WTC11 (cell line): ENCODE results near the gene TSPAN32. TPM values are rescaled to one million over a fixed set of nuclear protein-coding genes. Genes with fewer than 3 reads are reported as not detected.

Experiments used
- ATAC-seq: fragments of 200-7000 bp; cut with Tn5 transposase; 2 replicates; pipeline ENCODE4 v1.10.0; 2021; ENCODE audit warnings: mild to moderate bottlenecking, moderate library complexity
- CTCF ChIA-PET: fragments of 300-600 bp; sonication (Branson Sonifier 250); formaldehyde crosslinking; loops from one replicate; lab custom pipeline; 2021; ENCODE audit warnings: antibody characterized with exemption; lab: Charles Lee
- POLR2A ChIA-PET: fragments of 350-600 bp; sonication (Branson Sonifier 250); formaldehyde crosslinking; loops from one replicate; lab custom pipeline; 2021; ENCODE audit warnings: antibody characterized with exemption; lab: Charles Lee
- DNase-seq: peaks from one replicate; pipeline ENCODE4 v3.0.0; 2021; ENCODE audit warnings: low spot score
- H3K27ac Mint-ChIP-seq: 2 replicates; pipeline ENCODE4 v1.8.0; 2021; ENCODE audit warnings: mixed read lengths
- H3K27me3 Mint-ChIP-seq: 2 replicates; pipeline ENCODE4 v1.8.0; 2021; ENCODE audit warnings: low read depth, mild to moderate bottlenecking, moderate library complexity, mixed read lengths
- H3K36me3 Mint-ChIP-seq: 2 replicates; pipeline ENCODE4 v1.8.0; 2021; ENCODE audit warnings: mixed read lengths
- H3K4me1 Mint-ChIP-seq: 2 replicates; pipeline ENCODE4 v1.8.0; 2022; ENCODE audit warnings: mixed read lengths
- H3K4me3 Mint-ChIP-seq: 2 replicates; pipeline ENCODE4 v1.8.0; 2021; ENCODE audit warnings: mild to moderate bottlenecking, moderate library complexity, mixed read lengths
- H3K9me3 Mint-ChIP-seq: 2 replicates; pipeline ENCODE4 v1.8.0; 2021; ENCODE audit warnings: mixed read lengths
- AFF4 ChIP-seq: sonication (generic); formaldehyde crosslinking; IDR thresholded peaks from 2 replicates; pipeline ENCODE4 v1.8.1; 2023; ENCODE audit warnings: mild to moderate bottlenecking, missing genetic modification reagents, borderline replicate concordance
- E2F5 ChIP-seq: sonication (generic); formaldehyde crosslinking; IDR thresholded peaks from 2 replicates; pipeline ENCODE4 v1.8.1; 2022; ENCODE audit warnings: mild to moderate bottlenecking, moderate library complexity, missing genetic modification reagents
- ETV6 ChIP-seq: sonication (generic); formaldehyde crosslinking; IDR thresholded peaks from 2 replicates; pipeline ENCODE4 v1.8.1; 2022; ENCODE audit warnings: mild to moderate bottlenecking, missing genetic modification reagents
- MAX ChIP-seq: sonication (generic); formaldehyde crosslinking; IDR thresholded peaks from 2 replicates; pipeline ENCODE4 v1.8.0; 2022; ENCODE audit warnings: mild to moderate bottlenecking, missing genetic modification reagents
- MLX ChIP-seq: sonication (generic); formaldehyde crosslinking; IDR thresholded peaks from 2 replicates; pipeline ENCODE4 v1.8.1; 2023; ENCODE audit warnings: mild to moderate bottlenecking, missing genetic modification reagents, moderate library complexity
- RELA ChIP-seq: sonication (generic); formaldehyde crosslinking; IDR thresholded peaks from 2 replicates; pipeline ENCODE4 v1.8.1; 2022; ENCODE audit warnings: missing genetic modification reagents, mild to moderate bottlenecking, borderline replicate concordance
- TP53 ChIP-seq: sonication (generic); formaldehyde crosslinking; IDR thresholded peaks from 2 replicates; pipeline ENCODE4 v1.8.1; 2023; ENCODE audit warnings: mild to moderate bottlenecking, missing genetic modification reagents
- ZBTB21 ChIP-seq: sonication (generic); formaldehyde crosslinking; IDR thresholded peaks from 2 replicates; pipeline ENCODE4 v1.8.1; 2023; ENCODE audit warnings: mild to moderate bottlenecking, missing genetic modification reagents, borderline replicate concordance
- total RNA-seq: library from RNA; stranded (reverse); gene quantifications from 3 replicates; pipeline ENCODE4 v1.2.3, GENCODE V29; 2021
- TF ChIP-seq, protein P1 (sequence below): sonication (generic); formaldehyde crosslinking; IDR thresholded peaks from 2 replicates; pipeline ENCODE4 v1.8.0; 2023; ENCODE audit warnings: missing genetic modification reagents, mild to moderate bottlenecking, borderline replicate concordance
- TF ChIP-seq, protein P2 (sequence below): sonication (generic); formaldehyde crosslinking; IDR thresholded peaks from 2 replicates; pipeline ENCODE4 v1.8.1; 2023; ENCODE audit warnings: mild to moderate bottlenecking, moderate library complexity, missing genetic modification reagents
- TF ChIP-seq, protein P3 (sequence below): sonication (generic); formaldehyde crosslinking; conservative IDR thresholded peaks from 2 replicates; pipeline ENCODE4 v1.8.1; 2023; ENCODE audit warnings: mild to moderate bottlenecking, low read depth, missing genetic modification reagents, moderate library complexity
- TF ChIP-seq, protein P4 (sequence below): fragments of 200-600 bp; IDR thresholded peaks from 2 replicates; pipeline ENCODE4 v1.8.0; 2022; ENCODE audit warnings: antibody characterized with exemption

Gene TSPAN32
- total RNA-seq, 1 experiment from 2014 or later = not detected

GRCh38 chr11:2316963-2317244 lies 15.1 kb downstream of the TSPAN32 start (continued):
- TF ChIP-seq, protein P1, sequence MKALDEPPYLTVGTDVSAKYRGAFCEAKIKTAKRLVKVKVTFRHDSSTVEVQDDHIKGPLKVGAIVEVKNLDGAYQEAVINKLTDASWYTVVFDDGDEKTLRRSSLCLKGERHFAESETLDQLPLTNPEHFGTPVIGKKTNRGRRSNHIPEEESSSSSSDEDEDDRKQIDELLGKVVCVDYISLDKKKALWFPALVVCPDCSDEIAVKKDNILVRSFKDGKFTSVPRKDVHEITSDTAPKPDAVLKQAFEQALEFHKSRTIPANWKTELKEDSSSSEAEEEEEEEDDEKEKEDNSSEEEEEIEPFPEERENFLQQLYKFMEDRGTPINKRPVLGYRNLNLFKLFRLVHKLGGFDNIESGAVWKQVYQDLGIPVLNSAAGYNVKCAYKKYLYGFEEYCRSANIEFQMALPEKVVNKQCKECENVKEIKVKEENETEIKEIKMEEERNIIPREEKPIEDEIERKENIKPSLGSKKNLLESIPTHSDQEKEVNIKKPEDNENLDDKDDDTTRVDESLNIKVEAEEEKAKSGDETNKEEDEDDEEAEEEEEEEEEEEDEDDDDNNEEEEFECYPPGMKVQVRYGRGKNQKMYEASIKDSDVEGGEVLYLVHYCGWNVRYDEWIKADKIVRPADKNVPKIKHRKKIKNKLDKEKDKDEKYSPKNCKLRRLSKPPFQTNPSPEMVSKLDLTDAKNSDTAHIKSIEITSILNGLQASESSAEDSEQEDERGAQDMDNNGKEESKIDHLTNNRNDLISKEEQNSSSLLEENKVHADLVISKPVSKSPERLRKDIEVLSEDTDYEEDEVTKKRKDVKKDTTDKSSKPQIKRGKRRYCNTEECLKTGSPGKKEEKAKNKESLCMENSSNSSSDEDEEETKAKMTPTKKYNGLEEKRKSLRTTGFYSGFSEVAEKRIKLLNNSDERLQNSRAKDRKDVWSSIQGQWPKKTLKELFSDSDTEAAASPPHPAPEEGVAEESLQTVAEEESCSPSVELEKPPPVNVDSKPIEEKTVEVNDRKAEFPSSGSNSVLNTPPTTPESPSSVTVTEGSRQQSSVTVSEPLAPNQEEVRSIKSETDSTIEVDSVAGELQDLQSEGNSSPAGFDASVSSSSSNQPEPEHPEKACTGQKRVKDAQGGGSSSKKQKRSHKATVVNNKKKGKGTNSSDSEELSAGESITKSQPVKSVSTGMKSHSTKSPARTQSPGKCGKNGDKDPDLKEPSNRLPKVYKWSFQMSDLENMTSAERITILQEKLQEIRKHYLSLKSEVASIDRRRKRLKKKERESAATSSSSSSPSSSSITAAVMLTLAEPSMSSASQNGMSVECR (CRISPR knock-in tag) = no peak
- TF ChIP-seq ZBTB21 (CRISPR knock-in tag) = no peak
- no peak for TF ChIP-seq MLX
- TF ChIP-seq, protein P2, sequence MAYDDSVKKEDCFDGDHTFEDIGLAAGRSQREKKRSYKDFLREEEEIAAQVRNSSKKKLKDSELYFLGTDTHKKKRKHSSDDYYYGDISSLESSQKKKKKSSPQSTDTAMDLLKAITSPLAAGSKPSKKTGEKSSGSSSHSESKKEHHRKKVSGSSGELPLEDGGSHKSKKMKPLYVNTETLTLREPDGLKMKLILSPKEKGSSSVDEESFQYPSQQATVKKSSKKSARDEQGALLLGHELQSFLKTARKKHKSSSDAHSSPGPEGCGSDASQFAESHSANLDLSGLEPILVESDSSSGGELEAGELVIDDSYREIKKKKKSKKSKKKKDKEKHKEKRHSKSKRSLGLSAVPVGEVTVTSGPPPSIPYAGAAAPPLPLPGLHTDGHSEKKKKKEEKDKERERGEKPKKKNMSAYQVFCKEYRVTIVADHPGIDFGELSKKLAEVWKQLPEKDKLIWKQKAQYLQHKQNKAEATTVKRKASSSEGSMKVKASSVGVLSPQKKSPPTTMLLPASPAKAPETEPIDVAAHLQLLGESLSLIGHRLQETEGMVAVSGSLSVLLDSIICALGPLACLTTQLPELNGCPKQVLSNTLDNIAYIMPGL = no peak
- TF ChIP-seq E2F5 (CRISPR knock-in tag) = no peak
- TF ChIP-seq, protein P3, sequence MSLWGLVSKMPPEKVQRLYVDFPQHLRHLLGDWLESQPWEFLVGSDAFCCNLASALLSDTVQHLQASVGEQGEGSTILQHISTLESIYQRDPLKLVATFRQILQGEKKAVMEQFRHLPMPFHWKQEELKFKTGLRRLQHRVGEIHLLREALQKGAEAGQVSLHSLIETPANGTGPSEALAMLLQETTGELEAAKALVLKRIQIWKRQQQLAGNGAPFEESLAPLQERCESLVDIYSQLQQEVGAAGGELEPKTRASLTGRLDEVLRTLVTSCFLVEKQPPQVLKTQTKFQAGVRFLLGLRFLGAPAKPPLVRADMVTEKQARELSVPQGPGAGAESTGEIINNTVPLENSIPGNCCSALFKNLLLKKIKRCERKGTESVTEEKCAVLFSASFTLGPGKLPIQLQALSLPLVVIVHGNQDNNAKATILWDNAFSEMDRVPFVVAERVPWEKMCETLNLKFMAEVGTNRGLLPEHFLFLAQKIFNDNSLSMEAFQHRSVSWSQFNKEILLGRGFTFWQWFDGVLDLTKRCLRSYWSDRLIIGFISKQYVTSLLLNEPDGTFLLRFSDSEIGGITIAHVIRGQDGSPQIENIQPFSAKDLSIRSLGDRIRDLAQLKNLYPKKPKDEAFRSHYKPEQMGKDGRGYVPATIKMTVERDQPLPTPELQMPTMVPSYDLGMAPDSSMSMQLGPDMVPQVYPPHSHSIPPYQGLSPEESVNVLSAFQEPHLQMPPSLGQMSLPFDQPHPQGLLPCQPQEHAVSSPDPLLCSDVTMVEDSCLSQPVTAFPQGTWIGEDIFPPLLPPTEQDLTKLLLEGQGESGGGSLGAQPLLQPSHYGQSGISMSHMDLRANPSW (CRISPR knock-in tag) = no peak
- no peak for TF ChIP-seq RELA (CRISPR knock-in tag)

DNA sequence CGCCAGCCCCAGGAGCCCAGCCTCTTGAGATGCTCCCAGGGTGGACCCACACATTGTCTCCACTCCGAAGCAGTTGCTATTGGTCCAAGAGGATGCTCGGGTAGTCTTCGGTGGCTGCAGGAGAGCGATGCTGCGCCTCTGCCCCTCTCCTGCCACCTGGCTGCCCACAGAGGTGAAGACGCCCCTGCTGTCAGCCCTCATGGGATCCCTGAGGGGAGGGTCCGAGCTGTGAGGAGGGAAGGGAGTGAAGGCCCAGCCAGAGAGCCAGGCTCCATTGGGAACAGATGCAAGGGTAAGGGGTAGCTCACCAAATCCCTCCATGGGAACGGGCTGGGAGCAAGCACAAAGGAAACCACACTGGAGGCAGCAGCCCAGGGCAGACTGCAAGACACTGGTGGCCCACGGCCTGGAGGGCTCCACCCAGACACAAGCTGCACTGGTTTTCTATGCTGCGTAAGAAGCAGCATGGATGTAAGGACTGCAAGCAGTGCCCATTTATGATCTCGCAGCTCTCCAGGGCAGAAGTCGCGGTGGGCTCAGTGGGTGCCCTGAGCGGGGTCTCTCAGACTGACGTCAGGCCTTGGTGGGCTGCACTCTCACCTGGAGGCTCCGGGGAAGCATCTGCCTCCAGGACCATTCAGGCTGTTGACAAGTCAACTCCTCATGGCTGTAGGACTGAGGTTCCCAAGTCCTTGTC lies 15.7 kb downstream of the TSPAN32 start:
- Mint-ChIP-seq H3K4me1 (no peaks in the 10 kb centered on the region), H3K36me3 (no peaks in the 10 kb centered on the region), H3K27me3 (peaks cover 18% of the 10 kb centered on the region), H3K27ac (no peak overlapping the region), H3K4me3 (no peak overlapping the region), H3K9me3 (peaks cover 13% of the 10 kb centered on the region)
- ChIA-PET CTCF (interaction anchor here (1.0 to 2.2 kb wide), 2 partner anchors 12 to 131 kb away, joined by 3 to 15 read pairs; no protein-coding TSS in a partner anchor), POLR2A (no interaction called here)
- no peak; the same call in 1 of the 2 replicates for ATAC-seq
- no peak for DNase-seq
- TF ChIP-seq, protein P4, sequence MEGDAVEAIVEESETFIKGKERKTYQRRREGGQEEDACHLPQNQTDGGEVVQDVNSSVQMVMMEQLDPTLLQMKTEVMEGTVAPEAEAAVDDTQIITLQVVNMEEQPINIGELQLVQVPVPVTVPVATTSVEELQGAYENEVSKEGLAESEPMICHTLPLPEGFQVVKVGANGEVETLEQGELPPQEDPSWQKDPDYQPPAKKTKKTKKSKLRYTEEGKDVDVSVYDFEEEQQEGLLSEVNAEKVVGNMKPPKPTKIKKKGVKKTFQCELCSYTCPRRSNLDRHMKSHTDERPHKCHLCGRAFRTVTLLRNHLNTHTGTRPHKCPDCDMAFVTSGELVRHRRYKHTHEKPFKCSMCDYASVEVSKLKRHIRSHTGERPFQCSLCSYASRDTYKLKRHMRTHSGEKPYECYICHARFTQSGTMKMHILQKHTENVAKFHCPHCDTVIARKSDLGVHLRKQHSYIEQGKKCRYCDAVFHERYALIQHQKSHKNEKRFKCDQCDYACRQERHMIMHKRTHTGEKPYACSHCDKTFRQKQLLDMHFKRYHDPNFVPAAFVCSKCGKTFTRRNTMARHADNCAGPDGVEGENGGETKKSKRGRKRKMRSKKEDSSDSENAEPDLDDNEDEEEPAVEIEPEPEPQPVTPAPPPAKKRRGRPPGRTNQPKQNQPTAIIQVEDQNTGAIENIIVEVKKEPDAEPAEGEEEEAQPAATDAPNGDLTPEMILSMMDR = no peak
- no peak for TF ChIP-seq MAX (CRISPR knock-in tag)
- TF ChIP-seq TP53 (CRISPR knock-in tag) = no peak
- no peak for TF ChIP-seq ETV6
- no peak for TF ChIP-seq AFF4 (CRISPR knock-in tag)
- TF ChIP-seq, protein P1 (CRISPR knock-in tag) = no peak
